K562 treated with DMSO at 1 percent for 24 hours (cell line): Measurements from ENCODE around the gene TSPAN4. TPM values are rescaled to one million over a fixed set of nuclear protein-coding genes. Genes with fewer than 3 reads are reported as not detected.

ENCODE experiments used
- total RNA-seq: library from RNA; unstranded; fragments of 300-600 nt; gene quantifications from 2 replicates; pipeline ENCODE4 v1.2.3, GENCODE V29; 2022; ENCODE audit warnings: low read depth; ENCODE audit not compliant: insufficient read depth

TSPAN4 gene
- 17.2 and 27.2 TPM in 2 replicates for total RNA-seq

GRCh38 chr11:842370-843002 lies at the start of gene TSPAN4, which contains the start of gene POLR2L:
Gene TSPAN4, plus strand, starts transcription at chr11:842852. Its CDS starts 7,453 bp downstream, at chr11:850305.
Gene POLR2L, minus strand, starts transcription at chr11:842529. Its CDS starts 21 bp downstream, at chr11:842508.

DNA sequence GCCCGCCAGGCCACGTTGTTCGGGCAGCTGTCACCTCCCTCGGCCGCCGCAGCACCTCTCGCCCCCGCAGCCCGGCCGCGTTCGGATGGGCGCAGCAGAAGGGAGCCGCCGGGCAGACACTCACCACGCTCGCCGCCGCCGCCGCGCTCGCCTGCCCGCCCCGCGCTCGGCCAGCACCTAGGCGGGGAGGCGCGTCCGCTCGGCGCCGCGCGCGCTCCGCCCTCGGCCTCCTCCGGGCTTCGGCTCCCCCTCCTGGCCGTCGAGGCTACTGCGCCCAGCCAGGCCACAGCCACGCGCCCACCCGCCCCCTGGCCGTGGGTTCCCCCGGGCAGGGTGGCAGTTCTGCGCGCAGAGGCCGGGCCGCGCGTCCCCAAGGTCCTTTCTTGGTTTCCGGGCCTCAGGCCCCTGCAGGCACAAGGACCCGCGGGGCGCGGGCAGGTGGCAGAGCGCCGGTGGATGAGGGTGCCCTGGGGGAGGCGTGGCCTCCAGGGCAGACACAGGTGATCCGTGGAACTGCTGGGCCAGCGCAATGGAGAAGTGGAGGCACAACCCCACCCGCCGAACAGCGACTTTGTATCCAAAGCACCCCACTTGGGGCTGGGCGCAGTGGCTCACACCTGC lies 44.4 kb upstream of the TSPAN4 start, which contains the start of gene SLC25A22:
TSS of gene SLC25A22 (minus strand) at position 189 of the 621 bp plus-strand sequence. CDS start 3,275 bp downstream, outside the sequence.

GRCh38 chr11:809287-810039 lies 33.2 kb upstream of the TSPAN4 start, which contains the start of gene RPLP2:
Gene RPLP2, plus strand, starts transcription at chr11:809967. Its CDS starts 268 bp downstream, at chr11:810235.

GRCh38 chr11:818396-819128 lies 24.1 kb upstream of the TSPAN4 start, which contains the start of gene PNPLA2:
Gene PNPLA2, plus strand, starts transcription at chr11:818914. Its CDS starts 805 bp downstream, at chr11:819719.

DNA sequence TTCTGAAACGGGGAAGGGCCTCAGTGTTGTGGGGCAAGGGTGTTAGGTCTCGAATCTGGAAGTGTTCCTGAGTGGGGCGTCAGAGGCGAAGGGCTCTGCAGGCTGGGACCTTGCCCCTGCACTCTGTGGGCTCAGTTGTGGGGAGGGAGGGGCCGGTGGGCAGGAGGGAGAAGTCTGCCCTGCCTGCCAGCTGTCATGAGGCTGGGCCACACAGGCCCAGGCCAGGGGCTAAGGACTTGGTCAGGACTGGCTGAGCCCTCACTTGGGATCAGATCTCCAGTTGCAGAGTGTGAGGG lies 14.8 kb upstream of the TSPAN4 start, which contains the start of gene CRACR2B:
TSS of gene CRACR2B (plus strand) at position 23 of the 296 bp plus-strand sequence. CDS start 689 bp downstream, outside the sequence.

GRCh38 chr11:832529-833113 lies 10.0 kb upstream of the TSPAN4 start, which contains the start of gene CD151:
Gene CD151, plus strand, starts transcription at chr11:832952. Its CDS starts 3,118 bp downstream, at chr11:836070.

DNA sequence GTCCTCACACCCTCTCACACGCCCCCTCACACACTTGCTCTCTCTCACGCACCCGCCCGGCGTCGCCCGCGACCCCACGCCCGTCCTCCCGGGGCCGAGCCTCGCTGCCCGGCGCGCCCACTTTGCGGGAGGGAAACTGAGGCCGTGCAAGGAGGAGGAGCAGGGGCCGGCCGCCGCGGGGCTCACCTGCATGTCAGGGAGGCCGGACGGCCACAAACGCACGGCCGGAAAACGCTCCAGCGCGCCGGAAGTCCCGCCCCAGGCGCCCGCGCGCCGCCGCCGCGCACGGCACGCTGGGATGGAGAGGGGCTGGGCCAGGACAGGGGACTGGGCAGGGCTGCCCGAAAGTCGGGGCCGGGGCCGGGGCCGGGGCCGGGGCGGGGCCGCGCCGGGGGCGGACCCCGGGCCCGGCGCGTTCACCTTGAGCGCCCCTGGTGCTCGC lies 68.0 kb downstream of the TSPAN4 start, which contains the start of gene CHID1:
TSS of gene CHID1 (minus strand) at position 222 of the 442 bp plus-strand sequence. CDS start 5,994 bp downstream, outside the sequence.

Other genes with a start within 250 kb of the TSPAN4 start
- gene IRF7, start 226.9 kb upstream of the TSPAN4 start, total RNA-seq: 52.2 and 58.6 TPM in 2 replicates
- 0.25 and 0.28 TPM in 2 replicates for gene CDHR5, start 217.9 kb upstream of the TSPAN4 start, total RNA-seq
- not detected in 2 replicates for gene SCT, start 215.7 kb upstream of the TSPAN4 start, total RNA-seq
- 1.0 and 1.1 TPM in 2 replicates for gene DRD4, start 205.6 kb upstream of the TSPAN4 start, total RNA-seq
- gene DEAF1, start 147.6 kb upstream of the TSPAN4 start, total RNA-seq: 87.3 and 88.1 TPM in 2 replicates
- 21.3 and 25.2 TPM in 2 replicates for gene TMEM80, start 147.0 kb upstream of the TSPAN4 start, total RNA-seq
- 7.8 and 11.6 TPM in 2 replicates for gene EPS8L2, start 136.6 kb upstream of the TSPAN4 start, total RNA-seq
- gene TALDO1, start 95.4 kb upstream of the TSPAN4 start, total RNA-seq: 501 and 539 TPM in 2 replicates
- gene GATD1, start 65.4 kb upstream of the TSPAN4 start, total RNA-seq: 71.7 and 110 TPM in 2 replicates
- gene CEND1, start 52.8 kb upstream of the TSPAN4 start, total RNA-seq: 1.6 TPM in 1 of 2 replicates, not detected in the other
- gene SLC25A22, start 44.6 kb upstream of the TSPAN4 start, total RNA-seq: 35.7 and 42.0 TPM in 2 replicates
- gene PIDD1, start 37.6 kb upstream of the TSPAN4 start, total RNA-seq: 29.6 and 32.0 TPM in 2 replicates
- 1,895 and 1,983 TPM in 2 replicates for gene RPLP2, start 32.9 kb upstream of the TSPAN4 start, total RNA-seq
- gene PNPLA2, start 23.9 kb upstream of the TSPAN4 start, total RNA-seq: 201 and 202 TPM in 2 replicates
- 35.3 and 36.8 TPM in 2 replicates for gene CRACR2B, start 14.9 kb upstream of the TSPAN4 start, total RNA-seq
- 198 and 203 TPM in 2 replicates for gene CD151, start 9.9 kb upstream of the TSPAN4 start, total RNA-seq
- 74.9 and 76.7 TPM in 2 replicates for gene POLR2L, start 323 bp upstream of the TSPAN4 start, total RNA-seq
- gene CHID1, start 68.0 kb downstream of the TSPAN4 start, total RNA-seq: 75.4 and 78.7 TPM in 2 replicates
- gene AP2A2, start 83.0 kb downstream of the TSPAN4 start, total RNA-seq: 49.4 and 51.6 TPM in 2 replicates
- not detected in 2 replicates for gene MUC6, start 193.9 kb downstream of the TSPAN4 start, total RNA-seq
- gene MUC2, start 232.0 kb downstream of the TSPAN4 start, total RNA-seq: not detected in 2 replicates